ENCODE measurements around the gene SH3PXD2A.

SH3PXD2A gene

GRCh38 chr10:103681617-103682399 lies 173.6 kb downstream of the SH3PXD2A start:
- H2AFZ ChIP-seq (ENCODE audit: insufficient read depth, low read length, poor library complexity), result no peak overlapping the region
- no peak overlapping the region for H3K27ac ChIP-seq (ENCODE audit: low read depth, low read length)
- no peaks in the 10 kb centered on the region for H3K27me3 ChIP-seq (ENCODE audit: insufficient read depth, low read length)
- H2AK5ac ChIP-seq (ENCODE audit: low read length), result no peak overlapping the region
- no peak overlapping the region for H2BK12ac ChIP-seq (ENCODE audit: low read length)
- H3K23ac ChIP-seq (ENCODE audit: low read length), result no peak overlapping the region
- peaks cover 25% of the 10 kb centered on the region in 2 experiments for H3K4me1 ChIP-seq (ENCODE audit: control insufficient read depth in 1 of 2, insufficient read depth in 2 of 2, low read length in 2 of 2)
- no peak overlapping the region for H2BK5ac ChIP-seq (ENCODE audit: low read depth, low read length, poor library complexity)
- DNase-seq, result no peak
- no peaks in the 10 kb centered on the region for H3K79me2 ChIP-seq (ENCODE audit: control insufficient read depth, insufficient read depth, low read length, poor library complexity)
- H3K4me3 ChIP-seq (ENCODE audit: low read depth, low read length), result no peak overlapping the region
- peaks cover 24% of the 10 kb centered on the region for H3K79me1 ChIP-seq (ENCODE audit: low read length)
- no peak overlapping the region for H3K14ac ChIP-seq (ENCODE audit: low read length)
- H4K12ac ChIP-seq (ENCODE audit: low read depth, low read length), result no peak overlapping the region
- H3K18ac ChIP-seq (ENCODE audit: low read length), result no peak overlapping the region
- no peak overlapping the region for H3K4me2 ChIP-seq (ENCODE audit: low read length)
- H4K8ac ChIP-seq (ENCODE audit: low read depth, low read length), result no peak overlapping the region
- no peak overlapping the region for H3K4ac ChIP-seq (ENCODE audit: low read depth, low read length)
- WGBS (ENCODE audit: extremely low coverage, insufficient coverage, insufficient read length), result no CpG with 5 or more reads among the region's 29 CpGs
- peaks cover 1% of the 10 kb centered on the region for H3K9me3 ChIP-seq (ENCODE audit: insufficient read depth, low read depth, low read length)
- H2BK120ac ChIP-seq (ENCODE audit: insufficient read depth, low read length, poor library complexity), result no peak overlapping the region
- no peak overlapping the region for H3K9ac ChIP-seq (ENCODE audit: low read length)
- no peaks in the 10 kb centered on the region for H3K36me3 ChIP-seq (ENCODE audit: control insufficient read depth in 1 of 2, insufficient read depth in 2 of 2, low read length in 2 of 2)
- no peak overlapping the region for H4K91ac ChIP-seq (ENCODE audit: low read depth, low read length)

GRCh38 chr10:103680869-103681236 lies 174.5 kb downstream of the SH3PXD2A start:
- no CpG with 5 or more reads among the region's 6 CpGs for WGBS (ENCODE audit: extremely low coverage, insufficient coverage, insufficient read length)
- peaks cover 32% of the 10 kb centered on the region for H3K79me1 ChIP-seq (ENCODE audit: low read length)
- H3K4ac ChIP-seq (ENCODE audit: low read depth, low read length), result no peak overlapping the region
- H3K9me3 ChIP-seq (ENCODE audit: insufficient read depth, low read depth, low read length), result peaks cover 1% of the 10 kb centered on the region
- H3K27me3 ChIP-seq (ENCODE audit: insufficient read depth, low read length), result no peaks in the 10 kb centered on the region
- no peak overlapping the region for H3K9ac ChIP-seq (ENCODE audit: low read length)
- no peaks in the 10 kb centered on the region for H3K36me3 ChIP-seq (ENCODE audit: control insufficient read depth in 1 of 2, insufficient read depth in 2 of 2, low read length in 2 of 2)
- no peak overlapping the region for H3K14ac ChIP-seq (ENCODE audit: low read length)
- no peak overlapping the region for H2BK12ac ChIP-seq (ENCODE audit: low read length)
- no peak overlapping the region for H2AK5ac ChIP-seq (ENCODE audit: low read length)
- H3K79me2 ChIP-seq (ENCODE audit: control insufficient read depth, insufficient read depth, low read length, poor library complexity), result peaks cover 4% of the 10 kb centered on the region
- H3K27ac ChIP-seq (ENCODE audit: low read depth, low read length), result no peak overlapping the region
- H4K12ac ChIP-seq (ENCODE audit: low read depth, low read length), result no peak overlapping the region
- no peak overlapping the region for H3K23ac ChIP-seq (ENCODE audit: low read length)
- H3K4me3 ChIP-seq (ENCODE audit: low read depth, low read length), result no peak overlapping the region
- H4K8ac ChIP-seq (ENCODE audit: low read depth, low read length), result no peak overlapping the region
- H2BK5ac ChIP-seq (ENCODE audit: low read depth, low read length, poor library complexity), result no peak overlapping the region
- H2BK120ac ChIP-seq (ENCODE audit: insufficient read depth, low read length, poor library complexity), result no peak overlapping the region
- H3K4me2 ChIP-seq (ENCODE audit: low read length), result no peak overlapping the region
- no peak overlapping the region for H3K18ac ChIP-seq (ENCODE audit: low read length)
- H3K4me1 ChIP-seq (ENCODE audit: control insufficient read depth in 1 of 2, insufficient read depth in 2 of 2, low read length in 2 of 2), result peaks cover 33 to 35% of the 10 kb centered on the region in 2 experiments
- no peak overlapping the region for H2AFZ ChIP-seq (ENCODE audit: insufficient read depth, low read length, poor library complexity)
- H4K91ac ChIP-seq (ENCODE audit: low read depth, low read length), result no peak overlapping the region
- no peak for DNase-seq

GRCh38 chr10:103679096-103679790 lies 176.1 kb downstream of the SH3PXD2A start:
- Histone ChIP-seq H3K14ac (ENCODE audit: low read length) (peak overlapping the region; percentile 59), H3K4me3 (ENCODE audit: low read depth, low read length) (no peak overlapping the region), H2BK12ac (ENCODE audit: low read length) (peak overlapping the region; percentile 86), H3K79me1 (ENCODE audit: low read length) (peaks cover 40% of the 10 kb centered on the region), H3K4me2 (ENCODE audit: low read length) (no peak overlapping the region), H3K27me3 (ENCODE audit: insufficient read depth, low read length) (no peaks in the 10 kb centered on the region), H3K4ac (ENCODE audit: low read depth, low read length) (peak overlapping the region; percentile 42), H3K27ac (ENCODE audit: low read depth, low read length) (peak overlapping the region; percentile 34), H3K9ac (ENCODE audit: low read length) (no peak overlapping the region), H3K18ac (ENCODE audit: low read length) (peak overlapping the region; percentile 73), H2AFZ (ENCODE audit: insufficient read depth, low read length, poor library complexity) (no peak overlapping the region), H3K23ac (ENCODE audit: low read length) (no peak overlapping the region), H4K8ac (ENCODE audit: low read depth, low read length) (peak overlapping the region; percentile 48), H2BK5ac (ENCODE audit: low read depth, low read length, poor library complexity) (peak overlapping the region; percentile 70), H3K36me3 (ENCODE audit: control insufficient read depth in 1 of 2, insufficient read depth in 2 of 2, low read length in 2 of 2) (no peaks in the 10 kb centered on the region), H4K12ac (ENCODE audit: low read depth, low read length) (peak overlapping the region; percentile 35), H3K9me3 (ENCODE audit: insufficient read depth, low read depth, low read length) (peaks cover 1% of the 10 kb centered on the region), H2AK5ac (ENCODE audit: low read length) (peak overlapping the region; percentile 89), H3K4me1 (ENCODE audit: control insufficient read depth in 1 of 2, insufficient read depth in 2 of 2, low read length in 2 of 2) (peaks cover 32 to 37% of the 10 kb centered on the region in 2 experiments), H3K79me2 (ENCODE audit: control insufficient read depth, insufficient read depth, low read length, poor library complexity) (peaks cover 4% of the 10 kb centered on the region), H2BK120ac (ENCODE audit: insufficient read depth, low read length, poor library complexity) (peak overlapping the region; percentile 67), H4K91ac (ENCODE audit: low read depth, low read length) (peak overlapping the region; percentile 82)
- WGBS (ENCODE audit: extremely low coverage, insufficient coverage, insufficient read length), result no CpG with 5 or more reads among the region's 4 CpGs
- DNase-seq, result no peak

- DNase-seq, result peak; percentile 96
- Histone ChIP-seq H3K79me2 (ENCODE audit: control insufficient read depth, insufficient read depth, low read length, poor library complexity) (peaks cover 4% of the 10 kb centered on the region), H3K4me3 (ENCODE audit: low read depth, low read length) (no peak overlapping the region), H3K14ac (ENCODE audit: low read length) (peak overlapping the region; percentile 52), H3K9ac (ENCODE audit: low read length) (no peak overlapping the region), H4K12ac (ENCODE audit: low read depth, low read length) (peak overlapping the region; percentile 6), H3K27me3 (ENCODE audit: insufficient read depth, low read length) (no peaks in the 10 kb centered on the region), H3K9me3 (ENCODE audit: insufficient read depth, low read depth, low read length) (peaks cover 1% of the 10 kb centered on the region), H2BK12ac (ENCODE audit: low read length) (peak overlapping the region; percentile 30), H4K91ac (ENCODE audit: low read depth, low read length) (peak overlapping the region; percentile 81), H3K27ac (ENCODE audit: low read depth, low read length) (peak overlapping the region; percentile 84), H3K4ac (ENCODE audit: low read depth, low read length) (no peak overlapping the region), H2BK5ac (ENCODE audit: low read depth, low read length, poor library complexity) (peak overlapping the region; percentile 65), H3K4me1 (ENCODE audit: control insufficient read depth in 1 of 2, insufficient read depth in 2 of 2, low read length in 2 of 2) (peaks cover 32 to 37% of the 10 kb centered on the region in 2 experiments), H3K4me2 (ENCODE audit: low read length) (no peak overlapping the region), H2BK120ac (ENCODE audit: insufficient read depth, low read length, poor library complexity) (peak overlapping the region; percentile 33), H4K8ac (ENCODE audit: low read depth, low read length) (peak overlapping the region; percentile 44), H3K79me1 (ENCODE audit: low read length) (peaks cover 36% of the 10 kb centered on the region), H2AK5ac (ENCODE audit: low read length) (no peak overlapping the region), H3K18ac (ENCODE audit: low read length) (peak overlapping the region; percentile 40), H3K36me3 (ENCODE audit: control insufficient read depth in 1 of 2, insufficient read depth in 2 of 2, low read length in 2 of 2) (no peaks in the 10 kb centered on the region), H3K23ac (ENCODE audit: low read length) (no peak overlapping the region), H2AFZ (ENCODE audit: insufficient read depth, low read length, poor library complexity) (no peak overlapping the region)
- no CpG with 5 or more reads among the region's 12 CpGs for WGBS (ENCODE audit: extremely low coverage, insufficient coverage, insufficient read length)
Observed at GRCh38 chr10:103678178-103678526, 177.2 kb downstream of the SH3PXD2A start.

Measured in trophoblast cell (in vitro differentiated cells and primary cell).